ENCODE results near the gene ALDH4A1. TPM values are rescaled to one million over a fixed set of nuclear protein-coding genes. Genes with fewer than 3 reads are reported as not detected.

The ALDH4A1 gene
- total RNA-seq, 1 donor from 2014 or later: 29.3 TPM

DNA sequence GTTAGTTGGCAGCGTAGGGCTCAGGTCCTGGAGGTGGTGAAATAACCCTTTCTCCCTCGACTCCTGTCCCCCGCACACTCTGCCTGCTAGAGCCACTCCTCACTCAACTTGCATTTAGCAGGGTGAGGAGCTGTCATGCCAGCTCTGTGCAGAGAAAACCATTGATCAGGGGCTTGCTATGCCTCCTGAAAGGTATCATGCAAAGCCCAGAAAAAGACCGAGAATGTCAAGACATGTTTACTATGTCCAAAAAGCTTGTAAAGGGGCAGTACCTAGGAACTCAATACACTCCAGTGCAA, 18.0 kb downstream of the ALDH4A1 start:
- intact Hi-C loops (cut with DNase I): no loop called here
- DNase-seq (no peak), ATAC-seq (ENCODE audit: poor library complexity) (no peak)

GRCh38 chr1:18883636-18884418, 18.5 kb downstream of the ALDH4A1 start:
- DNase-seq (peak; percentile 86), ATAC-seq (ENCODE audit: poor library complexity) (peak; percentile 87)
- intact Hi-C loops (cut with DNase I): no loop called here

DNA sequence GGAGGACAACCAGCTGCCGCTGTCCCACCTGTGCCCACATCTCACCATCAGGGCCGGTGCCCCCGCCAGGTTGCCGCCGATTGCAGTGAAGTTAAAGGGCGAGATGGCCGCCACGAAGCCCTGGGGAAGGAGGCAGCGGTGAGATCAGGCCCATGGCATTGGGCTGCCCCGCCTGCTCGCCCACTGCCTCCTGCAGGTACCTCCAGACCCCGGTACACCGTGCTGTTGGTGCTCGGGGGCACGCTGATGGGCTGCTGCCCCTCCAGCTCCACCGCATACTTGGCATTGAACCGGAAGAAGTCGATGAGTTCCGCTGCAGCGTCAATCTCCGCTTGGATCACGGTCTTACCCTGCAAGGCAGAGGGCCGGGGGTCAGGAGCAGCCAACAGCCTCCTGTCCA, 19.3 kb downstream of the ALDH4A1 start:
- intact Hi-C loops (cut with DNase I): no loop called here

DNA sequence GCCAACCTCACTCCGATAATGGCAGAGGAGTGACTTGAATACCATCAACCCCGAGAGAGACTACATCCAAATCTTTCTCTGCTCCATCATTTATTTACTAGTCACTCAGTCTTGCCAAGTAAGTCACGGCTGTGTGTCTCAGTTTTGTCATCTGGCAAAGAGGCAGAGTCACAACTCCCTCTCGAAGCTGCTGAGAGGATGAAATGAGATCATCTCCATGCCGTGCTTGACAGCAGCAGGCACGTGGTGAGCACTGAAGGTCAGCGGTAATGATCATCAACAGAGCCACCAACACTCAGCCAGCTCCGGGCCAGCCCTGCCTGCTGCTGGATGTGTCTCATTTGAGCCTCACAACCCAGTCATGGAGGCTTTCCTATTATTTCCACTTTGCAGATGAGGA, 19.9 kb downstream of the ALDH4A1 start:
- ATAC-seq (ENCODE audit: poor library complexity) (no peak), DNase-seq (no peak)
- intact Hi-C loops (cut with DNase I): no loop called here

More for the DNA sequence above, 19.3 kb downstream of the ALDH4A1 start:
- ATAC-seq (ENCODE audit: poor library complexity): no peak
- no peak for DNase-seq

- ATAC-seq (ENCODE audit: poor library complexity): no peak
- intact Hi-C loops (cut with DNase I): no loop called here
- DNase-seq: no peak
Observed at GRCh38 chr1:18881642-18882431, 20.5 kb downstream of the ALDH4A1 start.

GRCh38 chr1:18881164-18881563, 21.2 kb downstream of the ALDH4A1 start:
- ATAC-seq (ENCODE audit: poor library complexity) (no peak), DNase-seq (no peak)
- intact Hi-C loops (cut with DNase I): no loop called here

- intact Hi-C loops (cut with DNase I): no loop called here
- DNase-seq: no peak
- ATAC-seq (ENCODE audit: poor library complexity): no peak
Observed at GRCh38 chr1:18880585-18880984, 21.8 kb downstream of the ALDH4A1 start.

DNA sequence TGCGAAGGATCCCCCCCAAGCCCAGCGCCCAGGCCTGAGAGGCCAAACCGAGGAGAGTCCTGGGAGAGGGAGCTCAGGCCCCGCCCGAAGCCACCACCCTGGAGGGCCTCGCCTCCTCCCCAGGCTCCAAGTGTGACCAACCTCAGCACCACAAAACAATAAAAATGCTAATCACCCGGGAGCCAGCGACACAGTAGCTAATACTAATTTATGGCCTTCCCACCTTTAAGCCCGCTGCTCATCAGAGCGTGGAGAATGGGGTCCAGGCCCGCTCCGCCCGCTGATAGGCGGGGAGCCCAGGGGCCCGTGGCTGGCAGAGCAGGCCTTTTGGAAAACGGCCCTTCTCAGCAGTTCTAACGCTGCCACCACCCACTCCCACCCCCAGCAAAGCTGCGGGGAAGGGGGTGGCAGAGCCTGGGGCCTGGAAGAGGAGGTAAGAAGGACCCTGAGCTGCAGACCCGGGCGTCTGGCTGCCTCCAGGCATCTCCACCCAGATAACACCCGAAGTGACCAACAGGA, 22.5 kb downstream of the ALDH4A1 start:
- DNase-seq (no peak), ATAC-seq (ENCODE audit: poor library complexity) (no peak)
- intact Hi-C loops (cut with DNase I): no loop called here

- intact Hi-C loops (cut with DNase I): no loop called here
- DNase-seq (no peak), ATAC-seq (ENCODE audit: poor library complexity) (no peak)
Observed at GRCh38 chr1:18879215-18879790, 23.1 kb downstream of the ALDH4A1 start.

DNA sequence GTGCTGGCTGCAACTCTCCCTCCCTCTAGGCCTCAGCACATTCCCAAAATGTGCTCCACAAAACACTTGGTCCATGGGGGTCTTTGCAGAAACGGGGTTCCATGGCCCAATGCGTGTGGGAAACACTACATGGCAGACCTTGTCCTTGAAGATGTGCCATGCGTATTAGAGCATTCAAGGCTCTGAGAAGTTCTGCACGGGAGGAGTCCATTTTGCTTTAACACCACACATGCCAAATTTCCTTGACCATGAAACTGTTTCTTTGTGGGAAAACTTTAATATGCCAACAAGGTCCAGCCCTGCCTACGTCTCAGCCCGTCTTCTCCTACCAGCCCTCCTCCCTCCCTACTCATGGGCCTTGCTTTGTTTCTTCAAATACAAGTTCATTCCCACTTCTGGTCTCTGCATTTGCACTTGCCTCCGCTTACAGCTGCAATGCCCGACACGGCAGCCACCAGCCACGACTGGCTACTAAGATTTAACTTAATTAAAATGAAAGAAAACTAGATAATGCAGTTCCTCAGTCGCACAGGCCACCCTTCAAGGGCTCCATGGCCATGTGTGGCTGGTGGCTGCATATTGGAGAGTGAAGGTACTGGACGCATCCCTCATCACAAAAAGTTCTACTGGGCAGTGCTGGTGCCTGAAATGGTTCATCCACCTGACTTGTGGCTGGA, 23.7 kb downstream of the ALDH4A1 start:
- ATAC-seq (ENCODE audit: poor library complexity): no peak

GRCh38 chr1:18877282-18877681, 25.1 kb downstream of the ALDH4A1 start:
- ATAC-seq (ENCODE audit: poor library complexity) (no peak), DNase-seq (no peak)
- intact Hi-C loops (cut with DNase I): no loop called here

More for the DNA sequence above, 23.7 kb downstream of the ALDH4A1 start:
- intact Hi-C loops (cut with DNase I): no loop called here
- no peak for DNase-seq

DNA sequence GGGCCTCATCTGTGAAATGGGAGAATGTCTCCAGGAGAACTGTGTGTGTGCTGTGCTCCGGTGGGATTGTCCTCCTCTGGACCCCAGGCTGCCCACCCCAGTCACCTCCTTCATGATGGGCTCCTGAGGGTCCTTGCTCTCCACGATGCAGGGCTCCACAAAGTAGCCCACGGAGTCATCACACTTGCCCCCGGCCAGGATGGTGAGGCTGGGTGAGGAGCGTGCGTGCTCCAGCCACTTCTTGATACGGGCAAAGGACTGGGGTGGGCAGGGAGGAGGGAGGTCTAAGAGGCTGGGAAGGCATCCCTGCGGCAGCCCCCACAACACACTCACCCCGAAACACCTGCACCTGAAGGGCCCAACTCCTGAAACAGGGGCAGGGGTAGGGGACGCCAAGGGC, 26.1 kb downstream of the ALDH4A1 start:
- ATAC-seq (ENCODE audit: poor library complexity) (no peak), DNase-seq (no peak)
- intact Hi-C loops (cut with DNase I): no loop called here

DNA sequence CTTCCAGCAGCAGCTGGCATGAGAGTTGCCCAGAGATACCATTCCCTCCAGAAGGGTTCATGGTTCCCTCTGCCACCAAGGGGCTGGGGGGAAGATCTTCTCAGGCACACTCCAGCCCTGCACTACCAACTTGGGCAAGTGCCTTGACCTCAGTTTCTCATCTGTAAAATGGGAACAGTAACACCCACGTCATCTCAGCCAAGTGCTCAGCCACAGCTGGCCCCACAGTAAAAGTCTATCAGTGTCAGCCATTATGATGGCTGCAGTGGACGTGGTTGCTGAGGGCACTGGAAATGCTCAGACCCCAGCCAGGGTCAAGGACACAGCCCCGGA, 26.6 kb downstream of the ALDH4A1 start:
- ATAC-seq (ENCODE audit: poor library complexity) (no peak), DNase-seq (no peak)
- intact Hi-C loops (cut with DNase I): no loop called here

DNA sequence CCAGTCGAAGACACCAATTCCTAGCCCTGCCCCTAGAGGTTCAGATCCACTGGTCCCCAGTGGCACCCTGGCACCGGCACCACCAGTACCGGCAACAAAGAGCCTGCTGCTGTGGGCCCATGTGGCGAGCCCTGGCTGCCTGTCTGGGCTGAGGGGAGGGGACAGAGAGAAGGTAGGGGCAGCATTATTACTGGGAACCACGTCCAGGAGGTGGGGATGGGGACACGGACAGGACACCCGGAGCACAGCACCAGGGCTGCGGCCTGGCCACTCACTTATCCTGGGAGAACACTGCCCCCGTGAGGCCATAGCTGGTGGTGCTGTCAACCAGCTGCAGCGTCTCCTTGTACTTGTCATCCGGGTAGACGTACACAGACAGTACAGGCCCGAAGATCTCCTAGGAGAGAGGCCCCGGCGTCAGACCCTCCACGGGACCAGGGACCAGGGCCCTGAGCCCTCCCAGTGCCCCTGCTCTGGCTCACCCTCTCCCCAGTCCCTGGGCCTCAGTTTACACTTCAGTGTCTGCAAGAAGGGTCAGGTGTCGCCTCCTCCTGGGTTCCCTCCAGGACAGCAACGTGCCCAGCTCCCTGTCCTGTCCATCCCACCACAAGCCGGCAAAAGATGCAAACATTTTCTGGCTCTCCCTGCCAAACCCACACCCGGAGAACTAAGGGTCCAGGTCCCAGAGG, 27.1 kb downstream of the ALDH4A1 start:
- DNase-seq (peak; percentile 87), ATAC-seq (ENCODE audit: poor library complexity) (peak; percentile 80)
- intact Hi-C loops (cut with DNase I): no loop called here

- intact Hi-C loops (cut with DNase I): no loop called here
- DNase-seq: peak; percentile 60
- ATAC-seq (ENCODE audit: poor library complexity): peak; percentile 25
Observed at GRCh38 chr1:18874600-18874999, 27.8 kb downstream of the ALDH4A1 start.

GRCh38 chr1:18874036-18874435, 28.3 kb downstream of the ALDH4A1 start:
- intact Hi-C loops (cut with DNase I): no loop called here
- DNase-seq: no peak
- no peak for ATAC-seq (ENCODE audit: poor library complexity)

GRCh38 chr1:18872071-18872611, 30.2 kb downstream of the ALDH4A1 start:
- ATAC-seq (ENCODE audit: poor library complexity): no peak

DNA sequence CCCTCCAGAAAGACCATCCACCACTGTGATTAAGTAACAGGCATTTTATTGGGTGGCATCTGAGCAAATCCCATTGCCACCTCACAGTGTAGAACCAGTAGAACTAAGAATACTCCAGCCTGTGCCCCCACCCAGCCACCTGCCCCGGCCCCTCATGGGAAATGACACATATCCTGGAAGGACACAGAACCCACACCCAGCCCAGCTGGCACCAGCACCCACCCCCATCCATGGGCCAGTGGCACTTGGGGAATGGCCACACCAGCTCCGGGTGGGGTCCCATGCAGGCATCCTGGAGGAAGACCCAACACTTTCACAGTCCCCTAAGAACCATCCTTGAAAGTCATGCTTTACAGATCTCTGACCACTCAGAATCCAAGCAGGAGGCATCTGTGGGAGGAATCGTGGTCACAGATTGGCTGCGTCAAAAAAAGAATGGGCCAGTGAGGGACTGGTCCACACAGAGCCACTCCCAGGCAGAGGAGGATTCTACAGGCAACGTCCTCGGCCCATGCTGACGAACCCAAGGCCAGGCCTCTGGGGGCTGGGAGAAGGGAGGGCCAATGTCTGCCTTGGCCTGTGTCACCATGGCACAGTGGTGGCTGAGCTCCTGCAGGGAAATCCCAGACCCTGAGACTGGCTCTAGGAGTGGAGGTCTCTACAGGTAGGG, 30.8 kb downstream of the ALDH4A1 start:
- DNase-seq: no peak

More at GRCh38 chr1:18872071-18872611, 30.2 kb downstream of the ALDH4A1 start:
- DNase-seq: no peak
- intact Hi-C loops (cut with DNase I): no loop called here

More for the DNA sequence above, 30.8 kb downstream of the ALDH4A1 start:
- ATAC-seq (ENCODE audit: poor library complexity): no peak
- intact Hi-C loops (cut with DNase I): no loop called here
